Ammon's horn (tissue), 1 donor: ENCODE results near the gene NGEF.
"Not testable (repeated sequence)": the region's sequence is repeated elsewhere in the genome, so short reads cannot be mapped to it uniquely, and the experiment has no call there.

Source experiments
- DNase-seq: peaks from one replicate; pipeline ENCODE4 v3.0.0-alpha.2; 2016; ENCODE audit warnings: low spot score

Gene NGEF

DNA sequence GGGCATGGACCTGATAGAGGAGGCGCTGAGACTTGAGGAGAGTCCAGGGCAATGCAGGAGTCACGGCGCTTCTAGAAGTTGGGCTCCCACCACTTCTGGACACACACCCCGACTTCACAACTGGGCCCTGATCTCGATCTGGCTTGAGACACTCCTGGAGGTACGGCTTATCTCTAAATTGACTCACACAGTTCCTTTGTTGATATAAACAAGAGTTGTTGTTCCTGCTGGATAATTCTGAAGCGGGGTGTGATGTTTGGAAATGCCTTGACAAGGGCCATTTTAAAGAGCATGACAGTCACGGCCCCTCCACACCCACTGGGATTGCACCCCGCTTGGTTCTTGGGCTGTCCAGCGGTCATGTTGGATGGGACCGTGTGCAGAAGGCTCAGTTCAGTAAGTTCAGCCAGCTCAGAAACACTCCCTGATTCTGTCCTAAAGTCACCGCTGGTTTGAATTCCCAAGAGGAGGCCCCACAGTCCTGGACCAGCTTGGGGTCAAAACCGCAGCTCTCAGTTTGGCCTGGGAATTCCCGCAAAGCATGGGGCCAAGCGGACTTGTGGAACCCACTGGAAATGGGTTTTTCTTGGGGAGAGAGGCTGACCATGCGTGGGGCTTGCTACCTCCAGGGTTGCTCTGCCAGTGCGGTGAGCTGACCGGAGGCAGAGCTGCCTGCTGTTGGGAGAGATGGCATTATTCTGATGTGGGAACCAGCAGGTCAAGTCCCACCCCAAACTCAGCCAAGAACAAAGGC, 10.1 kb upstream of the NGEF start:
- no peak for DNase-seq

GRCh38 chr2:233022561-233022960, 9.5 kb upstream of the NGEF start:
- DNase-seq, result no peak

GRCh38 chr2:233021771-233022170, 8.7 kb upstream of the NGEF start:
- no peak for DNase-seq

GRCh38 chr2:233020454-233020853, 7.4 kb upstream of the NGEF start:
- DNase-seq, result no peak

GRCh38 chr2:233019610-233020009, 6.6 kb upstream of the NGEF start:
- not testable (repeated sequence) for DNase-seq

DNA sequence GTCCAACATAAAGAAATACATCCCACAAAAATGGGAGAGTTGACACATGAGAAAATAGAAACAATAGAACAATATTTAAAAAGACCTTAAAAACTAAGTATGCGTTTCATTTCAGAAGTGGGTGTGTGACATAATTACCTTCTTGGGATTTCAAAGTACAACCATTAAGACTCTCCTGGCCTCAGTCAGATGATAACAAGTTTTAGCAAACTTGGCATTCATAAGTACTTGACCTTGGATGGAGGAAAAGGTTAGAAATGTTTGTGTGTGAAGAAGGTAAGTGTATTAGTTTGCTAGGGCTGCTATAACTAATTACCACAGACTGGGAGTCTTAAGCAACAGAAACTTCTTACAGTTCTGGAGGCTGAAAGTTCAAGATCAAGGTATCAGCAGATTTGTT, 4.9 kb upstream of the NGEF start:
- no peak for DNase-seq

DNA sequence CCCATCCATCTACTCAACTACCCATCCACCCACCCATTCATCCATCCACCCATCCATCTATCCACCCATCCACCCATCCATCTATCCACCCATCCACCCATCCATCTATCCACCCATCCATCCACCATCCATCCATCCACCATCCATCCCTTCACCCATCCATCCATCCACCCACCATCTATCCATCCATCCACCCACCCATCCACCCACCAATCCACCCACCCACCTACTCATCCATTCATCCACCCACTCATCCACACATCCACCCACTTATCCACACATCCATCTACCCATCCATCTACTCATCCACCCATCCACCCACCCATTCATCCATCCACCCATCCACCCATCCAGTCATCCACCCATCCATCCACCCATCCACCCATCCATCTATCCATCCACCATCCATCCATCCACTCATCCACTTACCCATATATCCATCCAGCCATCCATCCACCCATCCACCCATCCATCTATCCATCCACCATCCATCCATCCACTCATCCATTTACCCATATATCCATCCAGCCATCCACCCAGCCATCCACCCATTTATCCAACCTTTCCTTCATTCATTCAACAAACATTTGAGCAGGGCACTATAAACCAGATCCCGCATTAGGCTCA, 2.1 kb upstream of the NGEF start:
- no peak for DNase-seq

DNA sequence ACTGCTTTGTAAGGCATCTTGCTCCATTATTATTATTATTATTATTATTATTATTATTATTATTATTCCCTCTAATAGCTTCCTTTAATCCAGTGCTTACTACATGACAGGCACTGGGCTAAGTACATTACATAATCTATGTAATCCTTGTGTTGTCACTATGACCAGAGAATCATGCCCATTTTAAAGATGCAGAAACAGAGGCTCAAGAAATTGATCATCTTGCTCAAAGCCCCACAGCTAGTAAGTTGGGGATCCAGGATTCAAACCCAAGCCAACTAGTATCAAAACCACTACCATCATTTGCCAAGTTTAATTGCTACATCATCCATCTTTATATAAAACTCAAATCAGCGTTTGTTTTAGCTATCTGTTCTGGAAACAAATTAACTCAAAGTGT, 594 bp upstream of the NGEF start:
- no peak for DNase-seq

DNA sequence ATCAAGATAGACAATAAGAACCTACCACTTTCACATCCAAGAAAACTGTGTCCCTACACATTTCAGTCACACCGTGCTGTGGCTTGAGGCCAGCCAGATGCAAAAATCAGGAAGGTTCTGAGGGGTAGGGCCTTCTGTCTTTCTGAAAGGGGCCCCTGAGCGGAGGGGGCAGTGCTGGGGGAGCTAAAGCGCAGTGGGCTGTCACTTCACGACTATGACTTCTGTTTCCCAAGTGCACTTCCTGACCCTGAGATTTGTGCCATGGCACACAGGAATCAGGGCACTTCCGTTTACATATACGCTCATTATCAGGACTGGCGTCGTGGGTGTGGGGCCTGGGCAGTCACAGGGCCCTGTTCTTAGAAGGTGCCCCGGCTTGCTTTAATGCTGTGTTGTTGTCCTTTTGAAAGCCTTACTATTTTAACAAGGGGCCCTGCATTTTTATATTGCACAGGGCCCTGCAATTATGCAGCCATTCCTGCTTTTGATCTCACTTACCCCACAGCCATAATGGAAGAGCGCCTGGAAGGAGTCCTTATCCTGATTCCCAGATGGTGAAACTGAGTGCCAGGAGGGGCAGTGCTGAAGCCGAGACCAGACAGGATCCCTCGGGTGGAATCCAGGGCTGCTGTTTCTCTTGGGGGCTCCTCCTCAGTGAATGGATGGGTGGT, 620 bp downstream of the NGEF start:
- no peak for DNase-seq

DNA sequence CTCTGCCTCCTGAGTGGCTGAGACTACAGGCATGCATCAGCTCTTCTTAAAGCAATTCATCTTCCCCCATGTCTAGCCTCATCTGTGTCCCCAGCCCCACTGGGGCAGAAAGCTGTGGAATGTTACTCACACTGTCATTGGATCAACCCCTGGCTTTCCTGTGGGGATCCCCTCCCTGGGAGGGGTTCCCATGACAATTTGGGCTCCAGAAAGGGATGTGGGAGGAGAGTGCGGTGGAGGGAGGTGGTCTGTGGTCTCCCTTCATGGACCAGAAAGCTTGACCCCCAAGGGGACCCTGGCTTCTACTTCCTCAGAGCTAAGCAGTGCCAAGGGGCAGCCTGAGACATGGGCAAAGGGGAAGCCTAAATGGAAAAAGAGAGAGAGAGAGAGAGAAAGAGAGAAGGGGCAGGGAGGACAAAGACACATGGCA, 1.3 kb downstream of the NGEF start:
- no peak for DNase-seq

DNA sequence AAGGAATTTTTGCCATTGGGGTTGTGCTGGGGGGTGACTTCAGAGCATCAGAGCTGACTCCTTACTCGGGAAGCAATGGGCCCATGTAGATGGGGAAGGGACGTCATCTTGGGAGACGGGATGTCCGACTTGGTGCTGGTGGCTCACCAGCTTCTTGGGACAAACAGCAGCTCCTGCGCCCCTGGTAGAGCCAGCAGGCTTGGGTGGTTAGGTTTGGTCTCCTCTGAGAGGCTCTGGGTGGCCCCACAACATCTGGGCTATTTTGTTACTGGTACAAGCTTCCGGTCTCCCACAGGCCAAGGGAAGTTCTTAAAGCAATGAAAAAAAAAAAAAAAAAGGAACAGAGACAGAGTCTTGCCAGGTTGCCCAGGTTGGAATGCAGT, 1.8 kb downstream of the NGEF start:
- DNase-seq, result no peak

- no peak for DNase-seq
Observed at GRCh38 chr2:233010569-233011267, 2.3 kb downstream of the NGEF start.

- no peak for DNase-seq
Observed at GRCh38 chr2:233009661-233010060, 3.4 kb downstream of the NGEF start.

- no peak for DNase-seq
Observed at GRCh38 chr2:233007739-233008138, 5.3 kb downstream of the NGEF start.

DNA sequence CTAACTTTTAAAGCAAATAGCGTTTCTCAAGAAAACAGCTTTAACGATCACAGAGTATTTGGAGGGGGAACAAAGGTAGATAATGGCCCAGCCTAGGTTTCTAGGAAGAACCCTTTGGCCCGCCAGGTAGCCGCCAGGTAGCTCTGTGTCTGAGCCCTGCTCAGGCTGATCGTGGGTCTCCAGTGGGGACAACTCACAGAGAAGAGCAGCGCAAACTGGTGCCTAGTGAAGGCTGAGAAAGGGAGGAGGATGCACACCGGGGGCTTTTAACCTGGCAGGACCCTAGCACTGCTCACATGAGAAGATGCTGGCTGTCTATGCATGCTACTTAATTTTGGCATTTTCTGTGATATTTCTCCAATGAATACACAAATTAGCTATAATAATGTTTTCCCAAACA, 5.8 kb downstream of the NGEF start:
- no peak for DNase-seq

DNA sequence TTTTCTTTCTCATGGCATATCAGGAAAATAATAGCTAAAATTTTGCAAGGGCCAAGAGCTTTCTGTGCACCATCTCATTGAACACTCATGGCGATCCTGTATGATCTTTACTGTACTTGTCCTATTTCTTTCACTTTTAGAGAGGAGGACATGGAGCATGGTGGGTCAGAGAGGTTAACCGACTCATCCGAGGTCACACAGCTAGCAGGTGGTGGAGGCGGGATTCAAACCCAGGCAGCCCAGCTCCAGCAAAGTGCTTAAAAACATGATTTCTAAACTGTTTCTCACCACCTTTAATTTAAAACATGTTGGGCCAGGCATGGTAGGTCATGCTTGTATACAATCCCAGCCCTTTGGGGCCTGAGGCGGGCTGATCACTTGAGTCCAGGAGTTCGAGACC, 6.4 kb downstream of the NGEF start:
- DNase-seq, result no peak

DNA sequence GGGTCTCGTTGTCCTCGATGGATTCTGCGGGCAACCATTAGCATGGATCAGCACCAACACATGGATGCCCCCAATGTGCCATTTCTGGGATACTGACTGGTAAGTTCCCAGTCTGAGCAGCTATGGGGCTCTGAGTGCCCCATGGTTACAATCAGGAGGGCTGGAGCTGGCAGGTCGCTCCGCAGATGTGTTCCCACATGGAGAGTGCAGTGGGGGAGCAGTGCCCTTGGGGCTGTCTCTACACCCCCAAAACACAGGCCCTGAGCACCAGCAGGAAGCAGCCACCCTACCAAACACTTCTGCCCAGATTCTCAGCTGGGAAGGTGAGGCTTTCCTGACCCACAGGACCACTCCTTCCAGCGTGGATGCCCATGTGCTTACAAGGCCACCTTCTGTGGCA, 8.0 kb downstream of the NGEF start:
- no peak for DNase-seq

GRCh38 chr2:233003658-233004555, 9.1 kb downstream of the NGEF start:
- DNase-seq, result no peak

GRCh38 chr2:233002829-233003657, 10.0 kb downstream of the NGEF start:
- DNase-seq, result no peak

GRCh38 chr2:233000886-233001750, 11.9 kb downstream of the NGEF start:
- DNase-seq, result no peak
